ENCODE data around the gene MAPKAP1.

- no peak for TF ChIP-seq POLR2AphosphoS5 (IDR thresholded peaks at IDR 0.05; ENCODE audit: low read depth, low read length)
- TF ChIP-seq SIN3A (IDR thresholded peaks at IDR 0.05; ENCODE audit: borderline replicate concordance, insufficient read depth, low read length), result no peak
- TF ChIP-seq FOXP2 (optimal IDR thresholded peaks at IDR 0.05; ENCODE audit: borderline replicate concordance, extremely low read depth, extremely low read length, insufficient read depth), result no peak
- TF ChIP-seq TAF1 (IDR thresholded peaks at IDR 0.05; ENCODE audit: borderline replicate concordance, insufficient read depth, low read length), result no peak
- no peak for TF ChIP-seq REST (IDR thresholded peaks at IDR 0.05; ENCODE audit: insufficient read depth in 1 of 2, low read depth in 2 of 2, low read length in 2 of 2)
Measured at GRCh38 chr9:125594223-125594610, 112.8 kb downstream of the MAPKAP1 start.
